D721Med (cell line): ENCODE results near the gene ABCD3.

Experiments
- DNase-seq: peaks from one replicate; pipeline ENCODE4 v3.0.0; 2011; ENCODE audit warnings: low spot score; ENCODE audit not compliant: insufficient read length
- FAIRE-seq: peaks from 2 replicates; lab custom pipeline; 2011; peaks lifted over from hg19 to GRCh38; lab: Jason Lieb, UNC
- TF ChIP-seq, protein P1 (sequence below): IDR thresholded peaks from 2 replicates; pipeline ENCODE4 v1.5.1; 2012; ENCODE audit warnings: mild to moderate bottlenecking, control low read depth; ENCODE audit not compliant: insufficient read depth; ENCODE audit errors: missing control alignments

ABCD3 gene

DNA sequence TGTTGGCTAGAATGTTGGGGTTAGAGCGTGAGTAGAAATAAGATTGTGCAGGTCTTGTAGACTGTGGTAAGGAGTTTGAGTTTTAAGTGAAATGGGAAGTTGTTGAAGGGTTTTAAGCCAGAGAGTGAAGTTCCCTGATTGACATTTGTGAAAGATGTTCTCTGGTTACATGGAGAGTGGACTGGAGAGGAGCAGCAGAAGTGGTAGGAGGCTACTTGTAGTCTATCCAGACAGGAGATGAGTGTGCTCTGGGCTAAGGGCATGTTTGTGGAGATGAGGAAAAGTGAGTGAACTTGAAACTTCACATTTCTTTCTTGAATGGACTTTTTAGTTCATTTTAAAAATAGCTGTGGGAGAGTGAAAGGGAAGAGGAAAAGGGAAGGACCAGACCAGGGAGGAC lies 86.4 kb downstream of the ABCD3 start:
- FAIRE-seq (no peak), DNase-seq (no peak)
- TF ChIP-seq, protein P1, sequence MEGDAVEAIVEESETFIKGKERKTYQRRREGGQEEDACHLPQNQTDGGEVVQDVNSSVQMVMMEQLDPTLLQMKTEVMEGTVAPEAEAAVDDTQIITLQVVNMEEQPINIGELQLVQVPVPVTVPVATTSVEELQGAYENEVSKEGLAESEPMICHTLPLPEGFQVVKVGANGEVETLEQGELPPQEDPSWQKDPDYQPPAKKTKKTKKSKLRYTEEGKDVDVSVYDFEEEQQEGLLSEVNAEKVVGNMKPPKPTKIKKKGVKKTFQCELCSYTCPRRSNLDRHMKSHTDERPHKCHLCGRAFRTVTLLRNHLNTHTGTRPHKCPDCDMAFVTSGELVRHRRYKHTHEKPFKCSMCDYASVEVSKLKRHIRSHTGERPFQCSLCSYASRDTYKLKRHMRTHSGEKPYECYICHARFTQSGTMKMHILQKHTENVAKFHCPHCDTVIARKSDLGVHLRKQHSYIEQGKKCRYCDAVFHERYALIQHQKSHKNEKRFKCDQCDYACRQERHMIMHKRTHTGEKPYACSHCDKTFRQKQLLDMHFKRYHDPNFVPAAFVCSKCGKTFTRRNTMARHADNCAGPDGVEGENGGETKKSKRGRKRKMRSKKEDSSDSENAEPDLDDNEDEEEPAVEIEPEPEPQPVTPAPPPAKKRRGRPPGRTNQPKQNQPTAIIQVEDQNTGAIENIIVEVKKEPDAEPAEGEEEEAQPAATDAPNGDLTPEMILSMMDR, result no peak

DNA sequence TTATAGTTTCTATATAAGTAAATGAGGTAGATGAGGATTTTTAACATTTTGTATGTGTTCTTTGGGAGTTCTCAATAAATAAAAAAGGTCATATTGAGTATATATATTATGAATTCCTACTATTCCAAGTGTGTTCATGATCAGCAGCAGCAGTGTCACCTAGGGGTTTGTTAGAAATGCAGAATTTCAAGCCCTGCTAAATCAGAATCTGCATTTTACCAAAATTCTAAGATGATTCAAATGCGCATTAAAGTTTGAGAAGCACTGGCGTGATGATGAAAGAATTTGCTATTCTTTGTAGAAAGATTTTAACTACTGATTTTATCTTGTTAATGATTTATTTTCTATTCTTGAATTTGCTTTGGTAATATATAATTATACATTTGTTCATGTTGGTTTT lies 94.6 kb downstream of the ABCD3 start:
- no peak for FAIRE-seq
- DNase-seq, result no peak
- TF ChIP-seq, protein P1, result no peak

DNA sequence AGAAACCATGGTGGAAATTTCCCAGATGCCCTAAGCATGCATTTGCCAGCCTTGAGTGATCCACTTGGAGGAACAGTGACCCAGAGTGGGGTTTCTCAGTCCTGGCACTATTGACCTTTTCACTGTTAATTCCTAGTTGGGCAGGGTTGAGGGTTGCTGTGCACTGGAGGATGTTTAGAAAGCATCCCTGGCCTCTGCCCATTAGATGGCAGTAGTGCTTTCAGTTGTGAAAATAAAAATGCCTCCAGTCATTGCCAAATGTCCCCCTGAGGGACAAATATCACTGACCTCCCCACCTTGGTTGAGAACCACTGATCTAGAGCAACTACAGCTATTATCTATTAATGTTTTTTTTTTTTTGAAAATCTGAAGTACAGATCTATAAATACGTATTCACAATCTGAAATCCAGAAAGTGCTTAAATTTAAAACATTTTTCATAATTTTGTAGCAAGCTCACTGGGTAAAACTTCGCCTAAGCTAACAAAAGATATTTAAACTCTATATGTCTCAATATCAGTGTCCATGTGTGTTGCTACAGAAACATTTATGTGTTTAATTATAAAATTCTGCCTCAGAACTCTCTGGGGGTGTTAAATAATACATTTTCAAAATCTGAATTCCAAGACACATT lies 96.0 kb downstream of the ABCD3 start:
- FAIRE-seq, result no peak

DNA sequence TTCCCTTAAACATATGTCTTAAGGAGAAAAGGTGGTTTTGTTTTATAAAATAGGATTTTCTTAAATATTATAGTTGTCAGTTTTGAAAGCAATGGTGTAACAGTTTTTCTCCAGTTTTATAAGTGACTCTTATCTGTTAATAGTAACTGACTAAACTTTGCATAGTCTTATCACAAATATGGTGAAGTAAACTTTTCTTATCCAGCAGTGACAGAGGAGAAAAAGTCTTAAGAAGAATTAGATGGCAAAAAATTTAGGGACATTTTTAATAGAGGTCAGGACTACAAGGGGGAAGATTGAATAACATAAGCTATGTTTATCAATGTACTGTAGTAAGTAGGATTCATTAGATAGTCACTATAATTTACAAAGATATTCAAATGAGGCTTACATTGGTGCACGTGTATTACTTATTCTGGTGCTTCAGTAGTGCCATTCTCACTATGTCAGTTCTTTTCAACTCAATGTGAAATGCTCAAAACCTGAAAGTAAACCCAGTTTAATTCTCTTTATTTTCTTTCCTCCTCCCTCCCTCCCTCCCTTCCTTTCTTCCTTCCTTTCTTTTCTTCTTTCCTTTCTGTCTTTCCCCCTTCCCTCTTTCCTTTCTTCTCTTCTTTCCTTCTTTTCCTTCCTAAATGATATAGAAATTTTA lies 97.2 kb downstream of the ABCD3 start:
- DNase-seq (no peak), FAIRE-seq (no peak)
- TF ChIP-seq, protein P1, result no peak

More for the DNA sequence above, 96.0 kb downstream of the ABCD3 start:
- TF ChIP-seq, protein P1, result peak; percentile 56
- no peak for DNase-seq

DNA sequence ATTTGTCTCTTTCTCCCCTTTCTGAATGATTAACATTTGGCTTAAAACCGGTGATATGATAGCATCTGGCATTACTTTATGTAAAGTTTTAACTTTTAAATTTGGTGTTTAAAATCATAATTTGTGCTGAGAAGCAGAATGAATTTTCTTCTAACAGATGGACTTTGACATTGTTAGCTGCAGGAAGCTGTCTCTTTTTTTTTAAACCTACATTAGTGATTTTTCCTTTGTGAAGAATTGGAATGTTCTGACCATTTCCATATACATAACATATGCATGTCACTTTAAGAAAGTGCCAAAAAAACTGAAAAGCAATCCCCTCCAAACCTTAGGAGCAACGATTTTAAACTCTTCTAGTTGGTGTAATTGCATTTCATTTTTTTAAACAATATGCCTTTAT lies 101.2 kb downstream of the ABCD3 start:
- FAIRE-seq, result no peak
- no peak for DNase-seq
- TF ChIP-seq, protein P1, result no peak

DNA sequence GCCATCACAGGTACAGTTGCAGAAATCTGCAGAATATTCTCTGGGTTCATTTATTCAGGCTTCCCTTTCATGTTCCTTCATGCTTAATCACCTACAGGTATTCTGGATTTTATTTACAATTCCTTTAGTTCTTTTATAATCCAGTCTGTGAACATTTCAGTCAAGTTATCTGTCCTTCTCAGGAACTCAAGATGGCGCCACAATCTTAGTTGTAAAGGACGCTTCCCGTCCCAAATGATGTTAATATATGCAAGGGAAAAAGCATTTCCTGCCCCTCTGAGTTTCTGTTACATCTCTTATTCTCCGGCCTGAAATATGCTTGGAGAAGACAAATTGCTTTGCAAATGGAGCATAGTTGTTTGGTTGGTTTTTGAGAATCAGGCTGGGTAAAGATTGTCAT lies 104.1 kb downstream of the ABCD3 start:
- no peak for DNase-seq
- no peak for FAIRE-seq
- TF ChIP-seq, protein P1, result peak; percentile 29

DNA sequence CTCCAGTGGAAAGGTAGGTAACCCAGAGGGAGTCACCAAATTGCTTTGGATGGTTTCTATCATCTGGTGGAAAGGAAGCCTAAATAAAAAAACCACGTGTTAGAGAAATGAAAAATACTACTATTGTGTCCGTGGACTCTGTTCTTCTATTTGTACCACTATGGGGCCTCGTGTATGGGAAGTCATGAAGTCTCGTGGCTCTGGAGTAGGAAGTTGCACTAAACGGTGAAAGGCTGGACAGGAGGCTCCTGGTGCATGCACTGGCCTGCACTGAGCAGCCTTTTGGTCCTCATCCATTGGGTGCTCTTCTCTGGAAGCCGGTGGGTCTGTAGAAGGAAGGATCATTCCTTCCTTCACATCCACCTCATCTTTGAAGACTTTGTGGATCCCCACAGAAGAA lies 106.3 kb downstream of the ABCD3 start:
- TF ChIP-seq, protein P1, result no peak
- no peak for DNase-seq
- FAIRE-seq, result no peak
